Endothelial cell of umbilical vein (primary cell): ENCODE measurements around the gene ANKRD33B. TPM values are rescaled to one million over a fixed set of nuclear protein-coding genes. Genes with fewer than 3 reads are reported as not detected.

ENCODE experiments used
- BruUV-seq: library from RNA; stranded (reverse); fragments of 400-500 nt; replicated peaks from 2 replicates; lab custom pipeline; 2021; lab: Mats Ljungman, UMichigan
- CTCF ChIA-PET: fragments of 300-600, 350-600 bp; sonication (Branson Sonifier 250); formaldehyde crosslinking; loops from one replicate; lab custom pipeline; 2021; ENCODE audit warnings: antibody characterized with exemption, inconsistent platforms; lab: Charles Lee
- POLR2A ChIA-PET: fragments of 300-600, 350-600 bp; sonication (Branson Sonifier 250); formaldehyde crosslinking; loops from one replicate; lab custom pipeline; 2021; ENCODE audit warnings: antibody characterized with exemption, inconsistent platforms; lab: Charles Lee
- DNase-seq: peaks from one replicate; pipeline ENCODE4 v3.0.0-alpha.2; 2011; ENCODE audit warnings: low read depth, low spot score
- FAIRE-seq: peaks from 2 replicates; lab custom pipeline; 2011; peaks lifted over from hg19 to GRCh38; lab: Jason Lieb, UNC
- H2AFZ ChIP-seq: 2 replicates; pipeline ENCODE4 v1.6.0; 2012; ENCODE audit warnings: low read depth, low read length, control low read depth, inconsistent platforms
- H3K27ac ChIP-seq: 2 replicates; pipeline ENCODE4 v1.5.1; 2011; ENCODE audit warnings: low read depth, mild to moderate bottlenecking, control low read depth, low read length, moderate library complexity; ENCODE audit not compliant: insufficient read depth
- H3K27me3 ChIP-seq, 2 experiments: 2 replicates each; pipeline versions ENCODE4 v1.6.0 to v1.6.1; 2011; ENCODE audit warnings: low read length in 2 of 2, mixed read lengths in 1 of 2; ENCODE audit not compliant: control insufficient read depth in 2 of 2, insufficient read depth in 2 of 2
- H3K36me3 ChIP-seq, 2 experiments: 2 replicates in 1 of 2; 3 replicates in 1 of 2; pipeline ENCODE4 v1.5.1; 2011; ENCODE audit warnings: low read length in 2 of 2, mild to moderate bottlenecking in 1 of 2, moderate library complexity in 1 of 2; ENCODE audit not compliant: control insufficient read depth in 2 of 2, insufficient read depth in 2 of 2; ENCODE audit errors: extremely low read depth in 1 of 2
- H3K4me1 ChIP-seq: 3 replicates; pipeline ENCODE4 v1.5.1; 2011; ENCODE audit warnings: mild to moderate bottlenecking, low read length; ENCODE audit not compliant: control insufficient read depth, insufficient read depth; ENCODE audit errors: extremely low read depth
- H3K4me2 ChIP-seq: 2 replicates; pipeline ENCODE4 v1.6.1; 2011; ENCODE audit warnings: low read length, control low read depth, mixed read lengths; ENCODE audit not compliant: insufficient read depth
- H3K4me3 ChIP-seq, 3 experiments: fragments of 200-600 bp in 1 of 3; sonication (generic), shearing (Covaris generic) in 1 of 3; replicated peaks in 1 of 3; 2 replicates each; pipeline ENCODE4 v1.5.1; 2011 to 2016; ENCODE audit warnings: control low read depth in 3 of 3, low read length in 3 of 3, mild to moderate bottlenecking in 2 of 3, inconsistent platforms in 1 of 3, low read depth in 1 of 3, moderate library complexity in 1 of 3; ENCODE audit not compliant: insufficient read depth in 1 of 3
- H3K79me2 ChIP-seq: 2 replicates; pipeline ENCODE4 v1.6.0; 2012; ENCODE audit warnings: low read length, inconsistent platforms; ENCODE audit not compliant: control insufficient read depth, insufficient read depth
- H3K9ac ChIP-seq: replicated peaks from 2 replicates; pipeline ENCODE3; 2011; ENCODE audit warnings: low read length, control low read depth; ENCODE audit not compliant: insufficient read depth; ENCODE audit errors: extremely low read depth
- H3K9me1 ChIP-seq: replicated peaks from 3 replicates; pipeline ENCODE4 v1.6.0; 2011; ENCODE audit warnings: mild to moderate bottlenecking, low read length; ENCODE audit not compliant: control insufficient read depth, insufficient read depth; ENCODE audit errors: extremely low read depth
- H3K9me3 ChIP-seq: replicated peaks from 2 replicates; pipeline ENCODE4 v1.5.1; 2012; ENCODE audit warnings: low read length, inconsistent platforms; ENCODE audit not compliant: control insufficient read depth, insufficient read depth
- H4K20me1 ChIP-seq: replicated peaks from 2 replicates; pipeline ENCODE3; 2011; ENCODE audit warnings: mild to moderate bottlenecking, low read length; ENCODE audit not compliant: control insufficient read depth, insufficient read depth; ENCODE audit errors: extremely low read depth
- CTCF ChIP-seq, 2 donors: IDR thresholded peaks; 1 replicate in 1 of 2; 2 replicates in 1 of 2; pipeline ENCODE4 v1.5.1; 2011; ENCODE audit warnings: low read length in 2 of 2, mild to moderate bottlenecking in 2 of 2, moderate library complexity in 2 of 2, control low read depth in 1 of 2, inconsistent platforms in 1 of 2, low read depth in 1 of 2; ENCODE audit not compliant: insufficient read depth in 1 of 2; ENCODE audit errors: extremely low read depth in 1 of 2
- FOS ChIP-seq: IDR thresholded peaks from 2 replicates; pipeline ENCODE4 v1.6.1; 2011; ENCODE audit warnings: mild to moderate bottlenecking, low read length, moderate library complexity, borderline replicate concordance; ENCODE audit not compliant: insufficient read depth
- GATA2 ChIP-seq: IDR thresholded peaks from 2 replicates; pipeline ENCODE4 v1.7.0; 2011; ENCODE audit warnings: low read depth, mild to moderate bottlenecking, moderate library complexity, mixed read lengths, low read length; ENCODE audit not compliant: insufficient read length, insufficient read depth
- JUN ChIP-seq: IDR thresholded peaks from 2 replicates; pipeline ENCODE4 v1.6.1; 2011; ENCODE audit warnings: borderline replicate concordance, low read depth; ENCODE audit not compliant: insufficient read length, insufficient read depth
- MYC ChIP-seq: IDR thresholded peaks from one replicate; pipeline ENCODE4 v1.6.1; 2011; ENCODE audit warnings: mild to moderate bottlenecking, low read depth, low read length
- POLR2A ChIP-seq: IDR thresholded peaks from 2 replicates; pipeline ENCODE4 v1.6.1; 2012; ENCODE audit warnings: low read depth, mild to moderate bottlenecking, control low read depth, low read length
- POLR2AphosphoS5 ChIP-seq: IDR thresholded peaks from 2 replicates; pipeline ENCODE4 v1.6.1; 2012; ENCODE audit warnings: low read depth, mild to moderate bottlenecking, control low read depth, low read length, moderate library complexity; ENCODE audit not compliant: insufficient read depth
- dilution Hi-C: fragments of 300-500 bp; cut with MboI; formaldehyde crosslinking; loops from one replicate; pipeline ENCODE4 v1.15.0; 2019; ENCODE audit warnings: low sequenced_read_pairs; ENCODE audit not compliant: extremely low pct_ligation_motif_present
- intact Hi-C: fragments of 100-400 bp; cut with micrococcal nuclease; formaldehyde crosslinking; loops from one replicate; pipeline ENCODE4 v1.10.0; 2022
- polyA plus RNA-seq, 4 experiments: library from polyadenylated mRNA; depleted of rRNA in 3 of 4; stranded (reverse) in 3 of 4; unstranded in 1 of 4; fragments of >200 nt; gene quantifications; 2 replicates each; pipeline versions ENCODE4 v1.2.1 to v1.2.3, GENCODE V29; 2011 to 2012; ENCODE audit warnings: missing spikeins in 1 of 4
- total RNA-seq: library from RNA; stranded (reverse); gene quantifications from 2 replicates; pipeline ENCODE4 v1.2.3, GENCODE V29; 2021
- TF ChIP-seq, protein P1 (sequence below): IDR thresholded peaks from 2 replicates; pipeline ENCODE4 v1.6.1; 2011; ENCODE audit not compliant: insufficient read depth, insufficient read length

The ANKRD33B gene
- total and polyA plus RNA-seq, 2 donors (not counting 3 experiments of a cell fraction or from before 2014, with no cell fraction given) = 2.4 to 5.4 TPM

DNA sequence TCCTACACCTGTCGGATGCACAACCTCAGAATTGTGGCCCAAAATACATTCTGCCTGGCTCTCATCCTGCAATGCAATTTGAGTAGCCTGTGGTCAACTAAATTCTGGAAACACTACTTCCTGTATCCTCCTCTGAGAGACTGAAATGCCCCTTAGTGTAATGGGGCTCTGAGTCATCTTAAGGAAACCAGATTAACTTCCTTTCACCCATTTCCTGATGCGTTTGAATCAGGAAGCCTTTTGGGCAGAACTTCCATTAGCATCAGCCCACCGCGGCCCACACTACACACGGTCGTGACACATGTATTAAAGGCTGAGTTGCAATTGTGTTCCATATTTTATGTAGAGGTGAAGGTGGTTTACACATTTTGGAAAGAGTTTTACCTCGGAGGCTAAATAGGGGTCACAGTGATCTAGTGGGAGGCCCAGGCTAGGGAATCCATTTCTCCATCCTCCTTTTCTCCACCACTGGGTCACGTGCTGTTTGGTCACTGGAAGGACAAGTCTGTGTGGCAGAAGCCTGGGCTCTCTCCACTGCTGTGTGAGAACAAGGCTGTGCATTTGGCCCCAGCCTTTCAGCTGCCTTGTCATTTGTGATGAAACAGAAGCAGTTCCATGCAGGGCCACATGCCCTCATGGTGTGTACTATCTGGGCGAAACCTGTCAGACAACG, 141.2 kb downstream of the ANKRD33B start:
- peak overlapping the region; percentile 64 for H3K4me2 ChIP-seq
- H3K27me3 ChIP-seq = no peaks in the 10 kb centered on the region
- peak overlapping the region; percentile 85 for H3K27ac ChIP-seq
- no peaks in the 10 kb centered on the region for H3K9me1 ChIP-seq
- ChIA-PET POLR2A (no interaction called here), CTCF (interaction anchor here (1.2 to 5.4 kb wide), 2 partner anchors 10 to 20 kb away, joined by 5 to 64 read pairs; no protein-coding TSS in a partner anchor)
- H3K9me3 ChIP-seq = no peaks in the 10 kb centered on the region
- FAIRE-seq = peak; percentile 92
- peak overlapping the region; percentile 22 for H3K9ac ChIP-seq
- H4K20me1 ChIP-seq = no peaks in the 10 kb centered on the region
- BruUV-seq = TSS peak; percentile 89
- TF ChIP-seq GATA2 (peak; percentile 71), POLR2AphosphoS5 (peak; percentile 79), POLR2A (no peak), MYC (no peak), JUN (peak; percentile 86), FOS (peak; percentile 92), CTCF (IDR thresholded peaks at IDR 0.05; ENCODE audit: extremely low read depth in 1 of 2, insufficient read depth in 1 of 2, low read depth in 1 of 2, low read length in 2 of 2) (no peak)
- TF ChIP-seq, protein P1, sequence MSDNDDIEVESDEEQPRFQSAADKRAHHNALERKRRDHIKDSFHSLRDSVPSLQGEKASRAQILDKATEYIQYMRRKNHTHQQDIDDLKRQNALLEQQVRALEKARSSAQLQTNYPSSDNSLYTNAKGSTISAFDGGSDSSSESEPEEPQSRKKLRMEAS = no peak
- H3K4me1 ChIP-seq = peaks cover 49% of the 10 kb centered on the region
- peak; percentile 69 for DNase-seq
- H3K4me3 ChIP-seq = no peak overlapping the region
- no peaks in the 10 kb centered on the region for H3K36me3 ChIP-seq
- intact Hi-C loops (loop anchor here (1.0 to 5.0 kb wide), 4 partner anchors 15 to 72 kb away; partner anchors contain the start of gene DAP), dilution Hi-C loops (no loop called here)
- H3K79me2 ChIP-seq = peaks cover 49% of the 10 kb centered on the region
- H2AFZ ChIP-seq = no peak overlapping the region
